HepG2 (cell line): ENCODE data around the gene CSNK1D. TPM values are rescaled to one million over a fixed set of nuclear protein-coding genes. Genes with fewer than 3 reads are reported as not detected.

Source experiments
- ADNP ChIP-seq: sonication (generic); formaldehyde crosslinking; IDR thresholded peaks from 2 replicates; pipeline ENCODE4 v1.4.0; 2020; ENCODE audit warnings: missing genetic modification reagents
- HOXA3 ChIP-seq: sonication (generic); formaldehyde crosslinking; IDR thresholded peaks from 2 replicates; pipeline ENCODE4 v1.5.0; 2020; ENCODE audit warnings: missing genetic modification reagents
- KDM3A ChIP-seq: IDR thresholded peaks from 2 replicates; pipeline ENCODE4 v1.6.1; 2018; ENCODE audit warnings: low read depth, missing compliant biosample characterization
- KMT2B ChIP-seq: IDR thresholded peaks from 2 replicates; pipeline ENCODE4 v1.6.1; 2016; ENCODE audit warnings: missing genetic modification reagents, missing compliant biosample characterization
- MED1 ChIP-seq: sonication (generic); formaldehyde crosslinking; IDR thresholded peaks from 2 replicates; pipeline ENCODE4 v1.4.0; 2020; ENCODE audit warnings: missing genetic modification reagents
- NFKB2 ChIP-seq: sonication (generic); formaldehyde crosslinking; IDR thresholded peaks from 2 replicates; pipeline ENCODE4 v1.4.0; 2020; ENCODE audit warnings: missing genetic modification reagents, borderline replicate concordance
- RAD21 ChIP-seq: fragments of 450-650 bp; formaldehyde crosslinking; IDR thresholded peaks from 2 replicates; pipeline ENCODE4 v1.5.0; 2020; ENCODE audit warnings: mild to moderate bottlenecking
- RXRB ChIP-seq: IDR thresholded peaks from 2 replicates; pipeline ENCODE4 v1.6.1; 2016; ENCODE audit warnings: borderline replicate concordance, missing genetic modification reagents, missing compliant biosample characterization
- SAFB2 ChIP-seq: sonication (generic); formaldehyde crosslinking; IDR thresholded peaks from 2 replicates; pipeline ENCODE4 v1.5.1; 2020; ENCODE audit warnings: missing genetic modification reagents, low read depth, mild to moderate bottlenecking, borderline replicate concordance
- SAP130 ChIP-seq: IDR thresholded peaks from 2 replicates; pipeline ENCODE4 v1.6.1; 2016; ENCODE audit warnings: low read depth
- TBX2 ChIP-seq: sonication (generic); formaldehyde crosslinking; IDR thresholded peaks from 2 replicates; pipeline ENCODE4 v1.5.0; 2020; ENCODE audit warnings: missing genetic modification reagents, mild to moderate bottlenecking, borderline replicate concordance
- TSC22D2 ChIP-seq: sonication (generic); formaldehyde crosslinking; IDR thresholded peaks from 2 replicates; pipeline ENCODE4 v1.5.1; 2020; ENCODE audit warnings: missing genetic modification reagents, mild to moderate bottlenecking, borderline replicate concordance
- ZFP1 ChIP-seq: IDR thresholded peaks from 2 replicates; pipeline ENCODE4 v1.6.1; 2016
- ZNF121 ChIP-seq: sonication (generic); formaldehyde crosslinking; IDR thresholded peaks from 2 replicates; pipeline ENCODE4 v1.5.0; 2020; ENCODE audit warnings: mild to moderate bottlenecking, missing genetic modification reagents
- ZNF251 ChIP-seq: sonication (generic); formaldehyde crosslinking; IDR thresholded peaks from 2 replicates; pipeline ENCODE4 v1.9.0; 2021; ENCODE audit warnings: mild to moderate bottlenecking, missing genetic modification reagents
- ZNF547 ChIP-seq: sonication (generic); formaldehyde crosslinking; IDR thresholded peaks from 2 replicates; pipeline ENCODE4 v1.5.1; 2020; ENCODE audit warnings: mild to moderate bottlenecking, missing genetic modification reagents
- ZNF782 ChIP-seq: sonication (generic); formaldehyde crosslinking; IDR thresholded peaks from 2 replicates; pipeline ENCODE4 v1.4.0; 2020; ENCODE audit warnings: missing genetic modification reagents, mild to moderate bottlenecking, borderline replicate concordance
- polyA plus RNA-seq, 8 experiments: library from polyadenylated mRNA; depleted of rRNA in 3 of 8; stranded (reverse) in 7 of 8; unstranded in 1 of 8; fragments of >200 nt; fragmentation: Illumina TruSeq in 4 of 8; extraction: Trizol in 4 of 8; gene quantifications; 2 replicates each; pipeline versions ENCODE4 v1.2.1 to v1.2.3, GENCODE V29; 2011 to 2016; ENCODE audit warnings: low read depth in 4 of 8, missing spikeins in 1 of 8, mixed read lengths in 1 of 8; ENCODE audit not compliant: insufficient read depth in 1 of 8
- total RNA-seq, 5 experiments: library from RNA; depleted of rRNA; stranded (reverse); fragments of >200 nt; fragmentation: Illumina TruSeq; extraction: Trizol; gene quantifications; 2 replicates each; pipeline ENCODE4 v1.2.3, GENCODE V29; 2016; ENCODE audit warnings: low read depth in 1 of 5
- TF ChIP-seq, protein P1 (sequence below): sonication (generic); formaldehyde crosslinking; IDR thresholded peaks from 2 replicates; pipeline ENCODE4 v1.4.0; 2020; ENCODE audit warnings: mild to moderate bottlenecking, missing genetic modification reagents
- TF ChIP-seq, protein P2 (sequence below): sonication (generic); formaldehyde crosslinking; IDR thresholded peaks from 2 replicates; pipeline ENCODE4 v1.4.0; 2020; ENCODE audit warnings: missing genetic modification reagents, mild to moderate bottlenecking, borderline replicate concordance
- TF ChIP-seq, protein P3 (sequence below): sonication (generic); formaldehyde crosslinking; IDR thresholded peaks from 2 replicates; pipeline ENCODE4 v1.4.0; 2020; ENCODE audit warnings: missing genetic modification reagents
- TF ChIP-seq, protein P4 (sequence below): sonication (generic); formaldehyde crosslinking; IDR thresholded peaks from 2 replicates; pipeline ENCODE4 v1.4.0; 2020; ENCODE audit warnings: mild to moderate bottlenecking, missing genetic modification reagents

The CSNK1D gene
- total and polyA plus RNA-seq, 2 of the 13 experiments (the other 11 are each of a cell fraction or from before 2014, with no cell fraction given) = 31.5 to 128 TPM

DNA sequence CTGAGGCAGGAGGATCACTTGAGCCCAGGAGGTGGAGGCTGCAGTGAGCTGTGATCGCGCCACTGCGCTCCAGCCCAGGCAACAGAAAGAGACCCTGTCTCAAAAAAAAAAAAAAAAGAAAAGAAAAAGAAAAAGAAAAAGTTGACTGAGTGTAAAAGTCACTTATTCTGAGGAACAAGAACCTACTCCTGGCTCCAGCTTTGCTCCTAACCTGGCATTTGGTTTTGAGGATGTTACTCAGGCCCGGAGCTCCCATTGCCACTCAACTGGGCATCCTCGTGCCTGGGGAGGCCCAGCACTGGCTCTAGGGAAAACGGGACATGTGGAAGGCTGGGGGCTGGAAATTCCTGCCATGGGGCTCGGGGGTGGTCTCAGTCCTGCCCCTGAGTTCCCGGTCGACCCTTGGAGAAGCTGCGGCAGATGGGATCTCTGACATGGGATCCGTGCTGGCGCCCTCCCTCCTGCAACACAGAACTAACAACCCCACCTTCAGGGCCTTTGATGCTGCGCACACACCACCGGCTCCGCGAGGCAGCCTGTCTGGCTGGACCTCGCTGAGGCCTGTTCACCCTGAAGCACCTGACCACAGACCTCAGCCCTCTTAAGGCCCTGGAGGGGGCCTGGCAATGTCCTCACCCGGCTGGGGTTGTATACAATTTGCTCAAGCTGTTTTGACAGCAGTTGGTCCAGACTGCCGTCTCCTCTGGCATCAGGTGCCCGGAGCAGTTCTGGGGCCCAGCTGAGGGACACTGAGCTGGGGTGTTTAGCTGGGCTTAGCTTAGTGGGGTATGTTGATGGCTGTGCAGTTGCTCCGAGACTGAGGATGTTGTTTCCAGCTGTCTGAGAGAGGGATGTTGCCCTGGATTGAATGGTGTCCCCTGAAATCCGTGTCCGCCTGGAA, 31.6 kb upstream of the CSNK1D start (continued):
- TF ChIP-seq, protein P1, sequence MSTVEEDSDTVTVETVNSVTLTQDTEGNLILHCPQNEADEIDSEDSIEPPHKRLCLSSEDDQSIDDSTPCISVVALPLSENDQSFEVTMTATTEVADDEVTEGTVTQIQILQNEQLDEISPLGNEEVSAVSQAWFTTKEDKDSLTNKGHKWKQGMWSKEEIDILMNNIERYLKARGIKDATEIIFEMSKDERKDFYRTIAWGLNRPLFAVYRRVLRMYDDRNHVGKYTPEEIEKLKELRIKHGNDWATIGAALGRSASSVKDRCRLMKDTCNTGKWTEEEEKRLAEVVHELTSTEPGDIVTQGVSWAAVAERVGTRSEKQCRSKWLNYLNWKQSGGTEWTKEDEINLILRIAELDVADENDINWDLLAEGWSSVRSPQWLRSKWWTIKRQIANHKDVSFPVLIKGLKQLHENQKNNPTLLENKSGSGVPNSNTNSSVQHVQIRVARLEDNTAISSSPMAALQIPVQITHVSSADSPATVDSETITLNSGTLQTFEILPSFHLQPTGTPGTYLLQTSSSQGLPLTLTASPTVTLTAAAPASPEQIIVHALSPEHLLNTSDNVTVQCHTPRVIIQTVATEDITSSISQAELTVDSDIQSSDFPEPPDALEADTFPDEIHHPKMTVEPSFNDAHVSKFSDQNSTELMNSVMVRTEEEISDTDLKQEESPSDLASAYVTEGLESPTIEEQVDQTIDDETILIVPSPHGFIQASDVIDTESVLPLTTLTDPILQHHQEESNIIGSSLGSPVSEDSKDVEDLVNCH (CRISPR knock-in tag) = no peak
- TF ChIP-seq SAP130 (CRISPR knock-in tag) = peak; percentile 35; the same call in 1 of the 2 replicates
- TF ChIP-seq RAD21 = peak; percentile 27; the same call in 1 of the 2 replicates
- no peak for TF ChIP-seq KMT2B (CRISPR knock-in tag)
- TF ChIP-seq ZNF251 = no peak
- peak; percentile 28; the same call in 1 of the 2 replicates for TF ChIP-seq TBX2 (CRISPR knock-in tag)
- 0 out of 2 replicates have a peak, but pooled peaks have one; percentile 29 for TF ChIP-seq ZNF782 (CRISPR knock-in tag)
- TF ChIP-seq SAFB2 (CRISPR knock-in tag) = no peak
- peak; percentile 63 for TF ChIP-seq HOXA3 (CRISPR knock-in tag)
- 0 out of 2 replicates have a peak, but pooled peaks have one; percentile 39 for TF ChIP-seq ZNF547 (CRISPR knock-in tag)
- TF ChIP-seq, protein P2, sequence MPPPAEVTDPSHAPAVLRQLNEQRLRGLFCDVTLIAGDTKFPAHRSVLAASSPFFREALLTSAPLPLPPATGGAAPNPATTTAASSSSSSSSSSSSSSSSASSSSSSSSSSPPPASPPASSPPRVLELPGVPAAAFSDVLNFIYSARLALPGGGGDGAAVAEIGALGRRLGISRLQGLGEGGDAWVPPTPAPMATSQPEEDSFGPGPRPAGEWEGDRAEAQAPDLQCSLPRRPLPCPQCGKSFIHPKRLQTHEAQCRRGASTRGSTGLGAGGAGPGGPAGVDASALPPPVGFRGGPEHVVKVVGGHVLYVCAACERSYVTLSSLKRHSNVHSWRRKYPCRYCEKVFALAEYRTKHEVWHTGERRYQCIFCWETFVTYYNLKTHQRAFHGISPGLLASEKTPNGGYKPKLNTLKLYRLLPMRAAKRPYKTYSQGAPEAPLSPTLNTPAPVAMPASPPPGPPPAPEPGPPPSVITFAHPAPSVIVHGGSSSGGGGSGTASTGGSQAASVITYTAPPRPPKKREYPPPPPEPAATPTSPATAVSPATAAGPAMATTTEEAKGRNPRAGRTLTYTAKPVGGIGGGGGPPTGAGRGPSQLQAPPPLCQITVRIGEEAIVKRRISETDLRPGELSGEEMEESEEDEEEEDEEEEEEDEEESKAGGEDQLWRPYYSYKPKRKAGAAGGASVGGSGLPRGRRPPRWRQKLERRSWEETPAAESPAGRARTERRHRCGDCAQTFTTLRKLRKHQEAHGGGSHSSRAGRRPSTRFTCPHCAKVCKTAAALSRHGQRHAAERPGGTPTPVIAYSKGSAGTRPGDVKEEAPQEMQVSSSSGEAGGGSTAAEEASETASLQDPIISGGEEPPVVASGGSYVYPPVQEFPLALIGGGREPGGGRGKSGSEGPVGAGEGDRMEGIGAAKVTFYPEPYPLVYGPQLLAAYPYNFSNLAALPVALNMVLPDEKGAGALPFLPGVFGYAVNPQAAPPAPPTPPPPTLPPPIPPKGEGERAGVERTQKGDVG (CRISPR knock-in tag) = 0 out of 2 replicates have a peak, but pooled peaks have one; percentile 26
- no peak for TF ChIP-seq ZFP1 (CRISPR knock-in tag)
- peak; percentile 66; the same call in 1 of the 2 replicates for TF ChIP-seq NFKB2
- TF ChIP-seq TSC22D2 (CRISPR knock-in tag) = no peak
- TF ChIP-seq ADNP (CRISPR knock-in tag) = 0 out of 2 replicates have a peak, but pooled peaks have one; percentile 12
- TF ChIP-seq, protein P3, sequence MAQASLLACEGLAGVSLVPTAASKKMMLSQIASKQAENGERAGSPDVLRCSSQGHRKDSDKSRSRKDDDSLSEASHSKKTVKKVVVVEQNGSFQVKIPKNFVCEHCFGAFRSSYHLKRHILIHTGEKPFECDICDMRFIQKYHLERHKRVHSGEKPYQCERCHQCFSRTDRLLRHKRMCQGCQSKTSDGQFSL (CRISPR knock-in tag) = 0 out of 2 replicates have a peak, but pooled peaks have one; percentile 19
- 0 out of 2 replicates have a peak, but pooled peaks have one; percentile 28 for TF ChIP-seq MED1 (CRISPR knock-in tag)
- TF ChIP-seq KDM3A = 0 out of 2 replicates have a peak, but pooled peaks have one; percentile 26
- 0 out of 2 replicates have a peak, but pooled peaks have one; percentile 45 for TF ChIP-seq RXRB
- TF ChIP-seq, protein P4, sequence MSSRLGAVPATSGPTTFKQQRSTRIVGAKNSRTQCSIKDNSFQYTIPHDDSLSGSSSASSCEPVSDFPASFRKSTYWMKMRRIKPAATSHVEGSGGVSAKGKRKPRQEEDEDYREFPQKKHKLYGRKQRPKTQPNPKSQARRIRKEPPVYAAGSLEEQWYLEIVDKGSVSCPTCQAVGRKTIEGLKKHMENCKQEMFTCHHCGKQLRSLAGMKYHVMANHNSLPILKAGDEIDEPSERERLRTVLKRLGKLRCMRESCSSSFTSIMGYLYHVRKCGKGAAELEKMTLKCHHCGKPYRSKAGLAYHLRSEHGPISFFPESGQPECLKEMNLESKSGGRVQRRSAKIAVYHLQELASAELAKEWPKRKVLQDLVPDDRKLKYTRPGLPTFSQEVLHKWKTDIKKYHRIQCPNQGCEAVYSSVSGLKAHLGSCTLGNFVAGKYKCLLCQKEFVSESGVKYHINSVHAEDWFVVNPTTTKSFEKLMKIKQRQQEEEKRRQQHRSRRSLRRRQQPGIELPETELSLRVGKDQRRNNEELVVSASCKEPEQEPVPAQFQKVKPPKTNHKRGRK (CRISPR knock-in tag) = 0 out of 2 replicates have a peak, but pooled peaks have one; percentile 43
- TF ChIP-seq ZNF121 (CRISPR knock-in tag) = 0 out of 2 replicates have a peak, but pooled peaks have one; percentile 12
